NCI-H146 treated with DMSO at 0.1 percent for 48 hours (cell line): Measurements from ENCODE around the gene AQR.
"Not testable (repeated sequence)": the region's sequence is repeated elsewhere in the genome, so short reads cannot be mapped to it uniquely, and the experiment has no call there.

Experiments used
- DNase-seq: peaks from one replicate; lab custom pipeline; 2025; ENCODE audit not compliant: unreplicated experiment; lab: John Stamatoyannopoulos, UW

The AQR gene

DNA sequence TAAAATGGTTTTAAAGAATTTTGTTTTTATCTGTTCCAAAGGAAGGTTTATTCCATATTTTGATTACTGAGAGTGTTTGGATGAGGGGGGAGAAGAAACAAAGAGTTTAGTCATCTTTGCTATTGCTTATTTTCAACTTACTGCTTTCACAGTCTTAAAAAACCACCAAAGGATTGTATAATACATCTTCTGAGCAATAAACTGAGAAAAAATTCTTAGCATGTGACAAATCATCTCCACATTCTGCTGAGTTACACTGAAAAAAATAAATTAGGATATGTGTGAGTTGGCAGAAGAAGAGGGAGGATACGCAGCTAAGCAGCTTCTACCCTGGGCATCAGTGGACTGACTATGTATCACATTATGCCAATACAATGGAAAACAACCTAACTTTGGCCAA lies 151.0 kb downstream of the AQR start:
- no peak for DNase-seq

DNA sequence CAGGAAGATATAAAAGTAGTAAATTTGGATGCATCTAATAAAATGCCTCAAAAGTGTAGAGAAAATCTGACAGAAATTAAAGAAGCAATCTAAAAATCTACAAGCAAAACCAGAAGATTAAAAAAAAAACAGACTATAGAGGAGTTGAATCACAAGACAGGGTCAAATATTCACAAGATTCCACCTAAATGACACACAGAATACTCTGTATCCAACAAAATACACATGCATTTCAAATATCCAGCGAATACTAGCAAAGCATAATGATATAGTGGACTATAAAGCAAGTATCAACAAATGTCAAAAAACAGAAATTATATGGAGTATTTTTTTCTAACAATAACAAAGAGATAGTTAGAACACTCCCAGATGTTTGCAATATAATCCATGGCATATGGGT lies 153.7 kb downstream of the AQR start:
- no peak for DNase-seq

DNA sequence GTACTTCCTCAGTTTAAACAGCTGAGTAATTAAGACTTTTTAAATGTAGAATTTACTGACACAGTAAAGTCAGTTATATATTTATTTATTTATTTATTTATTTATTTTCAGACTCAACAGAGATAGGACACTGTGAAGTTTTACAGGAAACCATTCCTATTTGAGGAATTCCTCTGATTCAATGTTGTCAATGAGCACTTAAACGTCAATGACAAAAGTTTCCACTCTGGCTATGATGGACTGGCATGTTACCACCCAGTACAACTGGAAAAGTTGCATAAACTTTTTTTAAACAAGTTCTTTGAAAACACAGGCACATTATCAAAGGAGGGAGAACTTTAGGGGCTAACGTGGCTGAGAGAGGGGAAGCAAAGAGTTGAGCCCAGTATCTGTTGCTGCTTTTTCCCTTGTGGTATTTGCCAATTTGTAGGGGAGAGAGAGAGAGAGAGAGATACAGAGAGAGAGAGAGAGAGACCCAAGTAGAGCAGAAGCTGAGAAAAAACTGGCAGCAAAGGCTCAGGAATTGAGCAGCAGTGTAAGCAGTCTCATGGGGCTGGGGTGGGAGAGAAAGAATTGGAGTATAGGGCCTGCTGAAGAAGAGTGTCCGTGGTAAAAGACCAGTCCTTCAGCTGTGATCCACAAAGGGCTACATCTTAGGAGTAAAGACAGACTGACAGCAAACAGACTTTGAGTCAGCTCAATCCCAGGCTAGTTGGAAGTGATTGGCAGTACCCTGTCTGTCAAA lies 155.9 kb downstream of the AQR start:
- DNase-seq: no peak

GRCh38 chr15:34812868-34813365 lies 156.6 kb downstream of the AQR start:
- DNase-seq: not testable (repeated sequence)

GRCh38 chr15:34812369-34812768 lies 157.2 kb downstream of the AQR start:
- DNase-seq: no peak

DNA sequence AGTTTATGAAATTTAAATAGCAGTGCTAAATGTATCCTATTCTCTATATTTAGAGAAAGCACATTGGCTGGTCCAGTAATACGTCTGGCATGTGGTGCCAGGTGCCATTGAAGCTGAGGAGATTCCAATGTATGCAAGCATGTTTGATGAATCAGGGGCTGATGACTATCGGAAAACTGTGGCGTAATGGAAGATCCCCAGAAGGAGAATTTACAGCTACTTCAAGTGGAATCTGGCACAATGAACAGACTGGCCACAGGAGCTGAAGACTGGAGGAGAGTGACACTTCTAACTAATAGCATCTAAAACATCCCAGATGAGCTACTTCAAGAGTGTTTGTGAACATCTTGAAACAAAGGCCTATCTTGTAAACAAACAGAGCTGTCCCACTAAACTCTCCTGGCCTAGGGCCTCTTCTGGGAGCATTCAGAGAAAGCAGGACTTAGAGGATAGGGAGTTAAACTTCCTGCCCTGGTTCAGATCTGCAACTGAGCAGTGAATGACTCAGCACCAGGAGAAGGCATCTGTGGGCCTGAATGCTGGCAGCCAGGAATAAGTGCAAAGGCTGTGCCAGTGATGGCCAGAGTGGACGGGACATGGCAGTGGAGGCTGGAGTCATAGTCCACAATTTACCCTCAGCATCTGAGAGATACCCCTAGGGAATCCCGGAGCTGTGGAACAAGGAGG lies 159.0 kb downstream of the AQR start:
- no peak for DNase-seq

GRCh38 chr15:34809186-34809585 lies 160.4 kb downstream of the AQR start:
- DNase-seq: no peak

- no peak for DNase-seq
Measured at GRCh38 chr15:34808016-34808415, 161.5 kb downstream of the AQR start.

DNA sequence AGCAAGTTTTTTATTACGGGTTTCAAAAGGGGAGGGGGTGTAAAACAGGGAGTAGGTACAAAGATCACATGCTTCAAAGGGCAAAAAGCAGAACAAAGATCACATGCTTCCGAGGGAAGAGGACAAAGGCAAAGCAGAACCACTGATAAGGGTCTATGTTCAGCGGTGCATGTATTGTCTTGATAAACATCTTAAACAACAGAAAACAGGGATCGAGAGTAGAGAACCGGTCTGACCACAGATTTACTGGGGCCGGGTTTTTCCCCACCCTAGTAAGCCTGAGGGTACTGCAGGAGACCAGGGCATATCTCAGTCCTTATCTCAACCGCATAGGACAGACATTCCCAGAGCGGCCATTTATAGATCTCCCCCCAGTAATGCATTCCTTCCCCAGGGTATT lies 162.3 kb downstream of the AQR start:
- DNase-seq: not testable (repeated sequence)

GRCh38 chr15:34804776-34805175 lies 164.8 kb downstream of the AQR start:
- DNase-seq: no peak

GRCh38 chr15:34804113-34804512 lies 165.4 kb downstream of the AQR start:
- DNase-seq: no peak

DNA sequence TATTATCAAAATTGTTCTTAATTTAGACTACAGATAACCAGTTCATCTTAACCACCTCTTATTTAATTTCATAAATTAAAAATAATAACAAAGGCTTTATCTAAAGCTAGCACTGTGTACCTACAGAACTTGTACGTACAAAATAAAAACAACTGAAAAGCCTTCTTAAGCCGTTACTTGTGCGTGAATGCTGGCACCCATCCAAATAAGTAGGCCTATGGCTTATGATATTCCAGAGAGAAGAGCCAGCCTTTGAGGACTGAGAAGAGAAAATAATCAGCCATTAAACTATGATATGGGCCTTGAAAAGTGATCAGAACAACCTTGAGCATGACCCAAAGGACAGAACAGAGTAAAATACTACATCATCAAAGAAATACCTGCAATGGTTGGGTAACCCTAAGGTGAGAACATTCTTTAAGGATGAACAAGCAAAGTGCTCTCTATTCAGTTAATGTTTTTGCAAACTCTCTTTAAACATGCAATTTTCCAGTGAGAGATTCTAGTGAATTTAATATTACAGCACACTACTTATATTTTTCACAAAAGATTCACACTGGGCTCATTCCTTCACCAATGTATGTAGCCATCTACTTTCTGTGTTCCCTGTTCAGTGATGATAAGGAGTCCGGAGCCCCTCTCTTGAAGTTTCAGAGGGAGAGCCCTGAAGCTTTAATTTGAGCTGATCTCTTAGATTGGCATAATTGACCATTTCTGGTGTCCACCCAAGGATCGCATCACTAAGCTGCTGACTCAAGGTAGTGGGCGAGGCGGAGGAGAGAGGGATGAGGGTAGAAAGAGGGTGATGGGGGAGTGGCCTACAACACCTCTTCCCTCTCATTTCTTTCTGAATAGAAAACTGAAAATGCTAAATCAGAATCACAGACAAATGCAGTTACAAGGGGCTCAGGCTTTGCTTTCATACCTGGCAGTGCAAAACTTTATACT lies 166.5 kb downstream of the AQR start:
- DNase-seq: no peak

DNA sequence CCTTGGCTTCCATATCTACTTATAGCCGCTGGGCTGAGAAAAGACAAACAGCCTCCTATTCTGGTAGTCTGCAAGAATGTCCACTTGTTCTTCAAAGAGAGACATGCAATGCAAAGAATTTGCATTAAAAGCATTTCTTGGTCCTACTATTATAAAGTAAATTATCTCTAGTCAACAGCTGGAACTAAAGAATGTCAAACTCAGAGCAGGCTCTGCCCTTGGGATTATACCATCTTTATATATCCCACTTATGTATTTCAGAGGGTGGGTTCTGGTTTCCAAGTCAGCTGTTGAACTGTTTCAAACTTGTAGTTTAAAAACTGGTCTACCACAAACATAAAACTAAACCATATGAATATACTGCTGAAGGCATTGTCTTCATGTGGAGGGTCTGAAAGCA lies 167.2 kb downstream of the AQR start:
- no peak for DNase-seq
